ENCODE measurements around the gene MOCS1.

Gene MOCS1

DNA sequence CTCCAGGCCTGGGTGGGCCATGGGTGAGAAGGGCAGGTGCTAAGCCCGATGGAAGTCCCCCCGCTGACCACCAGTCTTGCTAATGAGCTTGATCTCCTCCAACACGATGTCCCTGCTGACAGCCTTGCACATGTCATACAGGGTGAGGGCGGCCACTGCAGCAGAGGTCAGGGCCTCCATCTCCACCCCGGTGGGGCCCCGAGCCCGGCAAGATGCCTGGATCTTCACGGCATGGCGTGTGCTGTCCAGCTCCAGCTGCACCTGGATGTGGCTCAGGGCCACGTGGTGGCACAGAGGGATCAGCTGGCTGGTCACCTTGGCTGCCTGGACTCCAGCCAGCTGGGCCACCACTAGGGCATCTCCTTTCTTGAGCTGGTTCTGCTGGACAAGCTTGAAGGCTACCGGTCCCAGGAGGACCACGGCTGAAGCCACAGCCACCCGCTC lies 27.9 kb downstream of the MOCS1 start:
- Histone ChIP-seq H3K27me3 (replicated peaks; ENCODE audit: control insufficient read depth, insufficient read depth, low read length, poor library complexity, severe bottlenecking) (no peaks in the 10 kb centered on the region), H3K36me3 (ENCODE audit: control insufficient read depth, insufficient read depth, low read length) (no peaks in the 10 kb centered on the region), H3K4me1 (ENCODE audit: control insufficient read depth, insufficient read depth, low read length, poor library complexity, severe bottlenecking) (no peaks in the 10 kb centered on the region)

DNA sequence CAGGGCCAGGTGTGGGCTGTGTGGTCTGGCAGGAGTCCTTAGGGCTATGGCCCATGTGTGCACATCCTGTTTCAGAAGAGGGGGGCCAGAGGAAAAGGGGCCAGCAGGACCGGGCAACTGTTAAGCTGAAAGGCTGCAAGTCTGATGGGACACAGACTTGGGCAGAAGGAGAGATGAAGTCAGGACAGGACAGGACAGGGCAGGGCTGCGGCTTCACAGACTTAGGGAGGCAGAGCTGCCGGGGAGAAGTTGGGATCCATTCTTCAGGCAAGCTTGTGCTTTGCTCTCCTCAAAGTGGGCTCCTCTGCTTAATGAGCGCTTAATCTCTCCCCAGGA lies 28.7 kb downstream of the MOCS1 start:
- Histone ChIP-seq H3K27me3 (replicated peaks; ENCODE audit: control insufficient read depth, insufficient read depth, low read length, poor library complexity, severe bottlenecking) (no peaks in the 10 kb centered on the region), H3K4me1 (ENCODE audit: control insufficient read depth, insufficient read depth, low read length, poor library complexity, severe bottlenecking) (no peaks in the 10 kb centered on the region), H3K36me3 (ENCODE audit: control insufficient read depth, insufficient read depth, low read length) (no peaks in the 10 kb centered on the region), H3K4me3 (ENCODE audit: insufficient read depth, low read depth, low read length, poor library complexity, severe bottlenecking) (no peak overlapping the region), H3K9me3 (ENCODE audit: control insufficient read depth, low read length) (no peaks in the 10 kb centered on the region), H3K27ac (ENCODE audit: insufficient read depth, low read length, poor library complexity, severe bottlenecking) (no peak overlapping the region)
- DNase-seq: no peak

More for the DNA sequence above, 27.9 kb downstream of the MOCS1 start:
- DNase-seq: no peak
- Histone ChIP-seq H3K9me3 (ENCODE audit: control insufficient read depth, low read length) (no peaks in the 10 kb centered on the region), H3K4me3 (ENCODE audit: insufficient read depth, low read depth, low read length, poor library complexity, severe bottlenecking) (no peak overlapping the region), H3K27ac (ENCODE audit: insufficient read depth, low read length, poor library complexity, severe bottlenecking) (no peak overlapping the region)

DNA sequence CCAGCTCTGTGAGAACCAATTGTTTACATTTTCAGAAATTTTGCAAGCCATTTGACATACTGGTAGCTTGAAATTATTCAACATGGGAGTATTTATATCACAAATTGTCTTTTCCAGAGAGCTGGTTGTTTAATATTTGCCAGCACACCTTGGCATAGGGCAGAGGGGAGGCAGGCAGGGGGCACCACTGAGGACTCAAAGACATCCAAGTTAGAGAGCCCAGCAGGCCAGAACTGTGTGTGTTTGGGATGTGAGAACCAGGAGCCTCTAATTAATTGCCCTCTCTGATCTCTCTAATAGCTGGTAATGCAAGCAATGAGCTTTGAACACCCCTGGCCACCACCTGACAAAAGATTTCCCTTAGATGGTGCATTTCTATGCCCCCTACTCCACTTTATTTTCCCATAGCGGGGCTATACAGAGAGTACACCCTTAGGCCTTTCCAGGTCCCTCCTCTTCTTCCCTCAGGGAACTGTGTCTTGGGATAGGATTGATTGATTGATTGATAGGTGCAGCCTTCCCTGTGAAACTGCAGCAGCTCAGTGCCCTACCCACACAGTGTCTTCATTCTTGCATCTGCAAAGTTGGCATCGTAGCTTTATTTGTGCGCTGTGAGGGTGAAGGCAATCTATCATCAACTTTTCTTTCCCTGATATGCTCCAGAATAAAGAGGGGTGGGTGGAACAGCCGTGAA lies 29.2 kb downstream of the MOCS1 start:
- H3K4me3 ChIP-seq (ENCODE audit: insufficient read depth, low read depth, low read length, poor library complexity, severe bottlenecking): no peak overlapping the region
- H3K36me3 ChIP-seq (ENCODE audit: control insufficient read depth, insufficient read depth, low read length): no peaks in the 10 kb centered on the region
- H3K27me3 ChIP-seq (replicated peaks; ENCODE audit: control insufficient read depth, insufficient read depth, low read length, poor library complexity, severe bottlenecking): no peaks in the 10 kb centered on the region
- DNase-seq: no peak
- H3K27ac ChIP-seq (ENCODE audit: insufficient read depth, low read length, poor library complexity, severe bottlenecking): no peak overlapping the region
- no peaks in the 10 kb centered on the region for H3K9me3 ChIP-seq (ENCODE audit: control insufficient read depth, low read length)
- no peaks in the 10 kb centered on the region for H3K4me1 ChIP-seq (ENCODE audit: control insufficient read depth, insufficient read depth, low read length, poor library complexity, severe bottlenecking)

DNA sequence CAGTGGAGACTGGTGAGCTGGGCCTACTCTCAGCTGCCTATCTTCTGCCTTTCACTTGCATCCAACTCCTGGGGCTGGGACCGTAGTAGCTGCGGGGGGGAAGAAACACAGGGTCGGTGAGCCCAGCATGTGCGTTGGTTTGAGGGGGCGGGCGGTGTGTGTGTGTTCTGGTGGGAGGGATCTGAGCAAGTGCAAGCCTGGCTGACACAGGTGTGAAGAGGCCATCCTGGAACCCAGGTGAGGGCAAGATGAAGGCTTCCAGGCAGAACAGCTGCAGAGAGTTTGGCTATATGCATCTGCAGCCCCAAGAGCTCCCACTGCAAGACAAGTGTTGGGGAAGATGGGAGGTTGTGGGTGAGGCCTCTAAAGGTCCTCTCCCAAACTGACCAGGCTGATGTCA lies 30.6 kb downstream of the MOCS1 start:
- Histone ChIP-seq H3K9me3 (ENCODE audit: control insufficient read depth, low read length) (no peaks in the 10 kb centered on the region), H3K27me3 (replicated peaks; ENCODE audit: control insufficient read depth, insufficient read depth, low read length, poor library complexity, severe bottlenecking) (no peaks in the 10 kb centered on the region), H3K4me3 (ENCODE audit: insufficient read depth, low read depth, low read length, poor library complexity, severe bottlenecking) (no peak overlapping the region), H3K27ac (ENCODE audit: insufficient read depth, low read length, poor library complexity, severe bottlenecking) (no peak overlapping the region), H3K4me1 (ENCODE audit: control insufficient read depth, insufficient read depth, low read length, poor library complexity, severe bottlenecking) (no peaks in the 10 kb centered on the region), H3K36me3 (ENCODE audit: control insufficient read depth, insufficient read depth, low read length) (no peaks in the 10 kb centered on the region)
- no peak for DNase-seq

DNA sequence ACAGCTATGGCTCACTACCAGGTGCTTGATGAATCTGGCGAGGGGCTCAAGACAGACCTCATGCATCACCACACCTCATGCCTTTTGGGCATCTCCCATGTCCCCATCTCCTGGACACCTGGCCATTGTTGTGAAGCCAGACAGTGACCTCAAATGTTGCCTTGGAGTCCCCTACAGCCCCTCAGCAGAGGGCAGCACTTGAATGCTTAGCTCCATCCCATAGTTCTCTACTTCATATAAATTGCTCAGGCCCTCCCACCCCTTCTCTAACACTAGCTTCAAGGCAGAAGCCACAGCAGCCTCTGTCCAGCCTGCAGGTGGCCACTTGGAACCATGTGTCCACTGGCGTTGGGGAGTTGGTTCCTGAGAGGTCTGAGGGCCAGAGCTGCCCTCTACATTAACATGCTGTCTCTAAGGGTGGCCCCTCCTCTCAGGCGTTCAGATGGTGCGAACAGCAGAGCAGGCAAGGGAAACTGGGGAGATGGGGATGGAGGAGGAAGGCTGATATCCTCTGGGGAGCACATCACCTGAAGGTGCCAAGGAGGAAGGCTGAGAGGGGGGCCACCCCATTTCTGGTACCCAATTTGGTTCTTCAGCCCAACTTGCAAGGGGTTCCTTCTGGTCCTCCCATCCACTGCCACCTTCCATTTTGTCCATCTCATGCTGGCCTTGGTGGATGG lies 31.3 kb downstream of the MOCS1 start:
- Histone ChIP-seq H3K27me3 (replicated peaks; ENCODE audit: control insufficient read depth, insufficient read depth, low read length, poor library complexity, severe bottlenecking) (no peaks in the 10 kb centered on the region), H3K4me1 (ENCODE audit: control insufficient read depth, insufficient read depth, low read length, poor library complexity, severe bottlenecking) (no peaks in the 10 kb centered on the region), H3K36me3 (ENCODE audit: control insufficient read depth, insufficient read depth, low read length) (no peaks in the 10 kb centered on the region), H3K9me3 (ENCODE audit: control insufficient read depth, low read length) (no peaks in the 10 kb centered on the region), H3K27ac (ENCODE audit: insufficient read depth, low read length, poor library complexity, severe bottlenecking) (no peak overlapping the region), H3K4me3 (ENCODE audit: insufficient read depth, low read depth, low read length, poor library complexity, severe bottlenecking) (no peak overlapping the region)
- no peak for DNase-seq

DNA sequence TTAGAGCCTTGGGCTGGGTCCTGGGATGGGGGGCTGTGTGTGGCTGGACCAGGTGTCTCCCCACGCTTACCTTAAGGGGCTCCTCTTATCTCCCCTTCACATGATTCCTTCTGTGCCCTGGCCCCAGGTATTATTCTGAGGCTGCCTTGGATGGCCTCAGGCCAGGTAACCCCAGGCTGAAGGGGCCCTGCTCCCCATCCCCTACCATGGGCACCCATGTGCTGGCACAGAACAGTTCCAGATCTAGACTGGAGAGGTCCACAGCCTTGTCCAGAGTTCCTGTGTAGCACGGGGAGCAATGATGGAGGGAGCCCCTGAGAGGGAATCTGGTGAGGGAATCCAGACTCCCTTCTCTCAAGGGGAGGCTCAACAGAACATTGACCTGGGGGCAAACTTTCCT lies 32.1 kb downstream of the MOCS1 start:
- Histone ChIP-seq H3K4me1 (ENCODE audit: control insufficient read depth, insufficient read depth, low read length, poor library complexity, severe bottlenecking) (no peaks in the 10 kb centered on the region), H3K27me3 (replicated peaks; ENCODE audit: control insufficient read depth, insufficient read depth, low read length, poor library complexity, severe bottlenecking) (no peaks in the 10 kb centered on the region), H3K36me3 (ENCODE audit: control insufficient read depth, insufficient read depth, low read length) (no peaks in the 10 kb centered on the region), H3K4me3 (ENCODE audit: insufficient read depth, low read depth, low read length, poor library complexity, severe bottlenecking) (no peak overlapping the region), H3K9me3 (ENCODE audit: control insufficient read depth, low read length) (no peaks in the 10 kb centered on the region), H3K27ac (ENCODE audit: insufficient read depth, low read length, poor library complexity, severe bottlenecking) (no peak overlapping the region)
- DNase-seq: no peak

DNA sequence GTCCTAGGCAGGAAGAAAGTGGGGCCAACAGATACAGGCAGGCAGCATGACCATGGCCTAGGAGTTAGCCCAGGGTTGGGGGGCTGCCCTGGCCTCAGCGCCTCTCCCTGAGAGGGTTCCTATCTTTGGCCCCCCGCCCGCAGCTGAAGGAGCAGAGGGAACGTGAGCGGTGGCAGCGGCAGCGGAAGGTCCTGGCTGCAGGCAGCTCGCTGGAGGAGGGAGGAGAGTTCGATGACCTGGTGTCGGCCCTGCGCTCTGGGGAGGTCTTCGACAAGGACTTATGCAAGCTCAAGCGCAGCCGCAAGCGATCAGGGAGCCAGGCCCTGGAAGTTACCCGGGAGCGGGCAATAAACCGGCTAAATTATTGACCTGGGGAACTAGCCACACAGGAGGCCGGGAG lies 32.6 kb downstream of the MOCS1 start:
- DNase-seq: no peak
- H3K4me1 ChIP-seq (ENCODE audit: control insufficient read depth, insufficient read depth, low read length, poor library complexity, severe bottlenecking): no peaks in the 10 kb centered on the region
- H3K27me3 ChIP-seq (replicated peaks; ENCODE audit: control insufficient read depth, insufficient read depth, low read length, poor library complexity, severe bottlenecking): no peaks in the 10 kb centered on the region
- no peak overlapping the region for H3K27ac ChIP-seq (ENCODE audit: insufficient read depth, low read length, poor library complexity, severe bottlenecking)
- H3K4me3 ChIP-seq (ENCODE audit: insufficient read depth, low read depth, low read length, poor library complexity, severe bottlenecking): no peak overlapping the region
- H3K36me3 ChIP-seq (ENCODE audit: control insufficient read depth, insufficient read depth, low read length): no peaks in the 10 kb centered on the region
- H3K9me3 ChIP-seq (ENCODE audit: control insufficient read depth, low read length): no peaks in the 10 kb centered on the region

DNA sequence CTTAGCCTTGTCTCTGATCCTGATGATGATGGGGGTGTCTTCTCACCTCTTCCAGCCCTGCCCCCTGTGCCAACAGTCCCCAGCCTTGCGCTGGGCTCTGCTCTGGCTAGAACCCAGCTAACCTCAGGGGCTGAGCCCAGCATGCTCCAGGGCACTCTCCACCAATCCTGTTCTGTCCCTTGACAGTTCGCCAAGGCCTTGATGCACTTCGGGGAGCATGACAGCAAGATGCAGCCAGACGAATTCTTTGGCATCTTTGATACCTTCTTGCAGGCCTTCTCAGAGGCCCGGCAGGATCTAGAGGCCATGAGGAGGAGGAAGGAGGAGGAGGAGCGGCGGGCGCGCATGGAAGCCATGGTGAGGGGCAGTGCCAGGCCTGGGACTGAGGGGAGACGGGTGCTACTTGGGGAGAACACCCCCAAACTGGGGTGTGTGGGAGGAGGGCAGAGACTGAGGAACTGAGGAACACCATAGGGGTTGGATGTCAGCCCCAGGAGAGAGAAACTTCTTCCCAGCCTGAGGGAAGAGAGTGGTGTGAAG lies 33.1 kb downstream of the MOCS1 start:
- no peak overlapping the region for H3K27ac ChIP-seq (ENCODE audit: insufficient read depth, low read length, poor library complexity, severe bottlenecking)
- no peak for DNase-seq
- no peaks in the 10 kb centered on the region for H3K27me3 ChIP-seq (replicated peaks; ENCODE audit: control insufficient read depth, insufficient read depth, low read length, poor library complexity, severe bottlenecking)
- H3K4me3 ChIP-seq (ENCODE audit: insufficient read depth, low read depth, low read length, poor library complexity, severe bottlenecking): no peak overlapping the region
- no peaks in the 10 kb centered on the region for H3K9me3 ChIP-seq (ENCODE audit: control insufficient read depth, low read length)
- no peaks in the 10 kb centered on the region for H3K36me3 ChIP-seq (ENCODE audit: control insufficient read depth, insufficient read depth, low read length)
- H3K4me1 ChIP-seq (ENCODE audit: control insufficient read depth, insufficient read depth, low read length, poor library complexity, severe bottlenecking): no peaks in the 10 kb centered on the region

DNA sequence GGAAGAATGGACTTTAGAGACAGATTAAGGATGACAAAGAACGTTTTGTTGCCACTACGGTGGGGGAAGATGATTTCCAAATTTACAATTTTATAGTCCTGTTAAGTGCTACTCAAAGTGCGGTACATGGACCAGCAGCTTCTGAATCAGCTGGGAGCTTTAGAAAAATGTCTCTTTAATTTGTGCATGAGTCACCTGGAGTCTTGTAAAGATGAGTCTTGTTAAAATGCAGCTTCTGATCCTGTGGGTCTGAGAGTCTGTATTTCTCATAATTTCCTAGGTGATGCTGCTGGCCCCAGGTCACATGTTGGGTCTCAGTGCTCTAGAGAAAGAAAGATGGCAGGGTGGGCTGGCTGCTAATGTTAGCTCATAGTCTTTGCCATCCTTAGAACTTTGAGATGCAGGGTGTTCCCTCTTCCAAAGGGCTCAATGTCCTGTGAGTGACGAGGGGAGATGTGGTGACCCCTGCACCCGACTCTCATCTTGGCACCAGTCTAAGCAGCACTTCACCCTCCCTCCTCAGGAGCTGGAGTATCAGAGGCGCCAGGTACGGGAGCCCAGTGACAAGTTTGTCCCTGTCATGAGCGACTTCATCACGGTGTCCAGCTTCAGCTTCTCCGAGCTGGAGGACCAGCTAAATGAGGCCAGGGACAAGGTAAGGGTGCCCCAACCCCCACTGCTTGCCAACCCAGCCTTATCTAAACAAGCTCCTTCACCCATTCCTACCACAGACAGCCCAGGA lies 34.5 kb downstream of the MOCS1 start:
- no peak for DNase-seq
- no peak overlapping the region for H3K4me3 ChIP-seq (ENCODE audit: insufficient read depth, low read depth, low read length, poor library complexity, severe bottlenecking)
- no peaks in the 10 kb centered on the region for H3K27me3 ChIP-seq (replicated peaks; ENCODE audit: control insufficient read depth, insufficient read depth, low read length, poor library complexity, severe bottlenecking)
- H3K27ac ChIP-seq (ENCODE audit: insufficient read depth, low read length, poor library complexity, severe bottlenecking): no peak overlapping the region
- no peaks in the 10 kb centered on the region for H3K36me3 ChIP-seq (ENCODE audit: control insufficient read depth, insufficient read depth, low read length)
- H3K9me3 ChIP-seq (ENCODE audit: control insufficient read depth, low read length): no peaks in the 10 kb centered on the region
- no peaks in the 10 kb centered on the region for H3K4me1 ChIP-seq (ENCODE audit: control insufficient read depth, insufficient read depth, low read length, poor library complexity, severe bottlenecking)

DNA sequence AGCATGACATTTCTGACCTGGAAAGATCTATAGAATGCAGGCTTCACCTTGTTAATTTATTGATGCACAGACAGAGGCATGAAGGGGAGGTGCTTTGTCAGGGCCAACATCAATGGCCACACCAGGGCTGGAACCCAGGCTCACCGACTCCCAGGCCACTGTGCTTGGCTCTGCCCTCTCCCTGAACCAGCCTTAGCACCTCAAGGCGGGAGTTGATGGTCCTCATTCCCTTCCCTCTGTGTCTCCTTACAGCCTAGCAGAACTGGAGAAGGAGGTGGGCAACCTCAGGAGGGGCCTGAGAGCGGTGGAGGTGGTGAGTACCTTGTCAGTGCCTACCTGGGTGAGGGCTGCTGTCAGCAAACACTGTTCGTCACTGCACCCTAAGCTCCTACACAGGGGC lies 35.6 kb downstream of the MOCS1 start:
- Histone ChIP-seq H3K27ac (ENCODE audit: insufficient read depth, low read length, poor library complexity, severe bottlenecking) (no peak overlapping the region), H3K4me1 (ENCODE audit: control insufficient read depth, insufficient read depth, low read length, poor library complexity, severe bottlenecking) (no peaks in the 10 kb centered on the region), H3K9me3 (ENCODE audit: control insufficient read depth, low read length) (no peaks in the 10 kb centered on the region), H3K36me3 (ENCODE audit: control insufficient read depth, insufficient read depth, low read length) (no peaks in the 10 kb centered on the region), H3K4me3 (ENCODE audit: insufficient read depth, low read depth, low read length, poor library complexity, severe bottlenecking) (no peak overlapping the region), H3K27me3 (replicated peaks; ENCODE audit: control insufficient read depth, insufficient read depth, low read length, poor library complexity, severe bottlenecking) (no peaks in the 10 kb centered on the region)
- no peak for DNase-seq
